ENCODE data around the gene TIGD6. TPM values are rescaled to one million over a fixed set of nuclear protein-coding genes. Genes with fewer than 3 reads are reported as not detected.

Gene TIGD6
- total and polyA plus RNA-seq, 2 of the 4 experiments (the other 2 are of a cell fraction) = 5.8 to 6.6 TPM

DNA sequence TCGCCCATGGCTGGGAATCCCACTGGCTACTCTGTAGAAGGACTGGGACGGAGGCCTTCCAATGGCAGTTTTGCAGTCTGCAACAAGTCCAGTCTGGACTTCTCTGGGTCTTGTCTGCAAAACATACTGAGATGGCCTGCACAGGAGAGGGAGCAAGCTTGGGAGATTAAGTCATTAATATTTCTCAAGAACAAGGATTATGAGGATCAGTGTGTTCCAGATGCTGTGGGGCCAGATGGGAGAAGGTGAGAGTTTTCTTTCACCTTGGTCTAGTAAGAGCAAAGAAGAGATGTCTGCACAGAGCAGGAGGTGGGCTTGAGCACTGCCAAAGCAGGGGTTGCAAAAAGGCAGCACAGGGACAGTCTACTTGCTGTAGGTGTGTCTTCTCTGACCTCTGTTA lies 55.8 kb downstream of the TIGD6 start, which contains the start of gene PDE6A:
TSS of gene PDE6A (minus strand) at position 128 of the 400 bp plus-strand sequence. CDS start at position 8, 120 bp downstream.
- Histone ChIP-seq H3K4me1 (ENCODE audit: control insufficient read depth, insufficient read depth, low read length) (no peaks in the 10 kb centered on the region), H3K4me2 (ENCODE audit: low read depth, low read length) (no peak within 1 kb of the TSS), H2BK20ac (ENCODE audit: low read depth, low read length) (no peak within 1 kb of the TSS), H4K5ac (ENCODE audit: low read depth, low read length) (no peak within 1 kb of the TSS), H3K4me3 (ENCODE audit: insufficient read depth, low read depth, low read length) (no peak within 1 kb of the TSS), H3K27ac (ENCODE audit: insufficient read depth, low read length) (no peak within 1 kb of the TSS), H3K4ac (ENCODE audit: low read depth, low read length) (no peak within 1 kb of the TSS), H3K23ac (ENCODE audit: low read depth, low read length) (no peak within 1 kb of the TSS), H4K20me1 (ENCODE audit: insufficient read depth, low read length) (no peaks in the 10 kb centered on the region), H3K9ac (ENCODE audit: low read depth, low read length) (no peak within 1 kb of the TSS), H3K79me1 (ENCODE audit: low read depth in 1 of 2, low read length in 2 of 2) (no peaks in the 10 kb centered on the region), H2BK5ac (ENCODE audit: low read depth, low read length, poor library complexity, severe bottlenecking) (no peak within 1 kb of the TSS), H2AFZ (replicated peaks; ENCODE audit: low read length, poor library complexity) (no peak within 1 kb of the TSS), H2BK15ac (ENCODE audit: low read depth, low read length) (no peak within 1 kb of the TSS), H3K9me3 (ENCODE audit: control insufficient read depth, insufficient read depth, low read length) (no peaks in the 10 kb centered on the region), H2AK5ac (ENCODE audit: low read depth, low read length) (no peak within 1 kb of the TSS; the same call in 1 of the 2 replicates), H3K27me3 (ENCODE audit: control insufficient read depth, insufficient read depth, low read length) (peaks cover 26% of the 10 kb centered on the region), H2AK9ac (replicated peaks; ENCODE audit: low read depth, low read length, poor library complexity) (peak within 1 kb of the TSS; percentile 33), H3K36me3 (ENCODE audit: control insufficient read depth, insufficient read depth, low read length) (no peaks in the 10 kb centered on the region), H3K9me1 (ENCODE audit: insufficient read depth, low read length) (peaks cover under 1% of the 10 kb centered on the region; the same call in 1 of the 2 replicates), H3K18ac (ENCODE audit: low read depth, low read length) (no peak within 1 kb of the TSS), H4K91ac (ENCODE audit: insufficient read depth, low read depth, low read length) (no peak within 1 kb of the TSS), H3K56ac (ENCODE audit: extremely low read depth, insufficient read depth, low read length) (no peak within 1 kb of the TSS), H2BK120ac (ENCODE audit: low read depth, low read length) (no peak within 1 kb of the TSS), H4K8ac (ENCODE audit: low read depth in 2 of 2, low read length in 2 of 2) (no peak within 1 kb of the TSS), H3K14ac (replicated peaks; ENCODE audit: low read depth, low read length) (no peak within 1 kb of the TSS)
- in situ Hi-C loops (cut with MboI; ENCODE audit: low sequenced_read_pairs) (no loop called here), intact Hi-C loops (cut with micrococcal nuclease) (no loop called here), dilution Hi-C loops (cut with HindIII; ENCODE audit: low sequenced_read_pairs, unreplicated experiment) (no loop called here)
- POLR2A ChIA-PET (ENCODE audit: unreplicated experiment) = no interaction called here
- BruUV-seq (replicated peaks) = no TSS peak
- TF ChIP-seq RAD21 (IDR thresholded peaks at IDR 0.05; ENCODE audit: low read length) = no peak
- TF ChIP-seq MAFK (IDR thresholded peaks at IDR 0.05; ENCODE audit: low read depth, low read length) = no peak
- no peak for TF ChIP-seq POLR2A (IDR thresholded peaks at IDR 0.05; ENCODE audit: low read depth, low read length)
- TF ChIP-seq, protein P1, sequence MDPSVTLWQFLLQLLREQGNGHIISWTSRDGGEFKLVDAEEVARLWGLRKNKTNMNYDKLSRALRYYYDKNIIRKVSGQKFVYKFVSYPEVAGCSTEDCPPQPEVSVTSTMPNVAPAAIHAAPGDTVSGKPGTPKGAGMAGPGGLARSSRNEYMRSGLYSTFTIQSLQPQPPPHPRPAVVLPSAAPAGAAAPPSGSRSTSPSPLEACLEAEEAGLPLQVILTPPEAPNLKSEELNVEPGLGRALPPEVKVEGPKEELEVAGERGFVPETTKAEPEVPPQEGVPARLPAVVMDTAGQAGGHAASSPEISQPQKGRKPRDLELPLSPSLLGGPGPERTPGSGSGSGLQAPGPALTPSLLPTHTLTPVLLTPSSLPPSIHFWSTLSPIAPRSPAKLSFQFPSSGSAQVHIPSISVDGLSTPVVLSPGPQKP (IDR thresholded peaks at IDR 0.05; ENCODE audit: borderline replicate concordance, low read depth, low read length) = no peak
- TF ChIP-seq RCOR1 (IDR thresholded peaks at IDR 0.05; ENCODE audit: insufficient replicate concordance, low read length) = no peak
- no peak for TF ChIP-seq FOS (IDR thresholded peaks at IDR 0.05; ENCODE audit: low read depth, low read length)
- no peak for TF ChIP-seq CEBPB (IDR thresholded peaks at IDR 0.05; ENCODE audit: low read depth, low read length)
- TF ChIP-seq CHD1 (IDR thresholded peaks at IDR 0.05; ENCODE audit: low read depth, low read length) = no peak
- TF ChIP-seq, protein P2, sequence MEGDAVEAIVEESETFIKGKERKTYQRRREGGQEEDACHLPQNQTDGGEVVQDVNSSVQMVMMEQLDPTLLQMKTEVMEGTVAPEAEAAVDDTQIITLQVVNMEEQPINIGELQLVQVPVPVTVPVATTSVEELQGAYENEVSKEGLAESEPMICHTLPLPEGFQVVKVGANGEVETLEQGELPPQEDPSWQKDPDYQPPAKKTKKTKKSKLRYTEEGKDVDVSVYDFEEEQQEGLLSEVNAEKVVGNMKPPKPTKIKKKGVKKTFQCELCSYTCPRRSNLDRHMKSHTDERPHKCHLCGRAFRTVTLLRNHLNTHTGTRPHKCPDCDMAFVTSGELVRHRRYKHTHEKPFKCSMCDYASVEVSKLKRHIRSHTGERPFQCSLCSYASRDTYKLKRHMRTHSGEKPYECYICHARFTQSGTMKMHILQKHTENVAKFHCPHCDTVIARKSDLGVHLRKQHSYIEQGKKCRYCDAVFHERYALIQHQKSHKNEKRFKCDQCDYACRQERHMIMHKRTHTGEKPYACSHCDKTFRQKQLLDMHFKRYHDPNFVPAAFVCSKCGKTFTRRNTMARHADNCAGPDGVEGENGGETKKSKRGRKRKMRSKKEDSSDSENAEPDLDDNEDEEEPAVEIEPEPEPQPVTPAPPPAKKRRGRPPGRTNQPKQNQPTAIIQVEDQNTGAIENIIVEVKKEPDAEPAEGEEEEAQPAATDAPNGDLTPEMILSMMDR (conservative IDR thresholded peaks at IDR 0.05; ENCODE audit: low read depth, low read length) = no peak
- no peak for TF ChIP-seq RFX5 (IDR thresholded peaks at IDR 0.05; ENCODE audit: low read depth, low read length)
- TF ChIP-seq MAZ (IDR thresholded peaks at IDR 0.05; ENCODE audit: borderline replicate concordance, low read depth, low read length) = no peak
- no peak for TF ChIP-seq SMC3 (IDR thresholded peaks at IDR 0.05; ENCODE audit: low read depth, low read length)
- TF ChIP-seq NFE2L2 (IDR thresholded peaks at IDR 0.05; ENCODE audit: low read depth, low read length) = no peak
- no peak for TF ChIP-seq MXI1 (IDR thresholded peaks at IDR 0.05; ENCODE audit: borderline replicate concordance, low read depth, low read length)
- no peak for TF ChIP-seq BHLHE40 (IDR thresholded peaks at IDR 0.05; ENCODE audit: low read depth, low read length)
- TF ChIP-seq, protein P3, sequence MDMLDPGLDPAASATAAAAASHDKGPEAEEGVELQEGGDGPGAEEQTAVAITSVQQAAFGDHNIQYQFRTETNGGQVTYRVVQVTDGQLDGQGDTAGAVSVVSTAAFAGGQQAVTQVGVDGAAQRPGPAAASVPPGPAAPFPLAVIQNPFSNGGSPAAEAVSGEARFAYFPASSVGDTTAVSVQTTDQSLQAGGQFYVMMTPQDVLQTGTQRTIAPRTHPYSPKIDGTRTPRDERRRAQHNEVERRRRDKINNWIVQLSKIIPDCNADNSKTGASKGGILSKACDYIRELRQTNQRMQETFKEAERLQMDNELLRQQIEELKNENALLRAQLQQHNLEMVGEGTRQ (IDR thresholded peaks at IDR 0.05; ENCODE audit: low read depth, low read length) = no peak
- 100% methylated on average over 1 of the region's 2 CpGs; no CpG with 5 or more reads in 1 of the 2 experiments for WGBS, 2 experiments (ENCODE audit: extremely low coverage in 2 of 2, insufficient read length in 1 of 2)
- CTCF ChIA-PET = interaction anchor here (0.6 kb wide), 1 partner anchor 17 kb away, joined by 4 read pairs; no protein-coding TSS in a partner anchor
- ATAC-seq (ENCODE audit: low read depth) = no peak
- no peak for DNase-seq
